ENCODE data around the gene KIF26A.

KIF26A gene

DNA sequence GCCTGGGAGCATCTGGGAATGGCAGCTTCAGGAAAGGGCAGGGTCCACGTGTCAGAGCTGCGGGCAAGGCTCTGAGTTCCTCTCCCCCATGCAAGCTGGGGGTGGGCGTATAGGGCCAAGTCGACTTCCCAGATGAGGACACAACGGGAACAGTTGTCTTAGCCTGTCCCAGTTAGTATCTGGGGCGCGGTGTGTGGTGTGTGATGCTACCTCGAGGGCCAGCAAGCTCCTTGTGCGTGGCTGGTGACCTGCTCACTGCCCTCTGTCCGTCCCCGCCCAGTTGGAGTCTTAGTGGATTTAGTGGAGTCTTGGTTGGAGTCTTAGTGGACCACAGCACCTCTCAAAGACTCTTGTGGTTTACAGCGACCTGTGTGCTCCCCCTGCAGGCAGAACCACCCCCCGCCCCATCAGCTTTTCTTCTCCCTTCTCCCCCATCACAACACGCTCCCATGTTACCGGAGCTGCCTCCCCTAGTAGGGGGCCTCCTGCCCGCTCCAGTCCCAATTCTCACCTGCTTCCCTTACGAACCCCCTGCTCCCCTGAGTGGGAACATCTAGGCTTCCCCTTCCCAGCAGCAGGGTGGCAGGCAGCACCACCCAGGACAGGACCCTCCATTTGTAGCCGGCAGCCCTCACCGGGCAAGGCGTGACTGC lies 44.2 kb upstream of the KIF26A start:
- no peak overlapping the region for H3K27ac ChIP-seq (ENCODE audit: insufficient read depth in 1 of 2, low read depth in 1 of 2, low read length in 2 of 2, poor library complexity in 1 of 2, severe bottlenecking in 2 of 2)
- no peaks in the 10 kb centered on the region for H3K36me3 ChIP-seq (ENCODE audit: control insufficient read depth in 4 of 4, insufficient read depth in 4 of 4, low read length in 3 of 4)
- H3K4me3 ChIP-seq (ENCODE audit: control insufficient read depth in 1 of 7, extremely low read depth in 1 of 7, insufficient read depth in 4 of 7, low read depth in 2 of 7, low read length in 6 of 7) = no peak overlapping the region
- H3K27me3 ChIP-seq (replicated peaks in 2 of 5; ENCODE audit: control insufficient read depth in 4 of 5, insufficient read depth in 5 of 5, low read length in 4 of 5) = no peaks in the 10 kb centered on the region
- ChIA-PET CTCF (interaction anchor here (0.8 to 2.3 kb wide), 12 partner anchors 9 to 471 kb away, joined by 3 to 21 read pairs (median 3); partner anchors contain the start of gene ASPG), POLR2A (interaction anchor here (0.6 kb wide), 1 partner anchor 552 kb away, joined by 3 read pairs; no protein-coding TSS in a partner anchor)
- WGBS (ENCODE audit: insufficient coverage) = 54% methylated on average over 16 of the region's 20 CpGs
- no peaks in the 10 kb centered on the region for H3K9me3 ChIP-seq (ENCODE audit: control extremely low read depth in 1 of 5, control insufficient read depth in 4 of 5, insufficient read depth in 2 of 5, low read depth in 1 of 5, low read length in 4 of 5)
- DNase-seq = no peak
- peaks cover 0 to 5% (median 1%) of the 10 kb centered on the region in 4 experiments for H3K4me1 ChIP-seq (ENCODE audit: control extremely low read depth in 1 of 4, control insufficient read depth in 4 of 4, insufficient read depth in 4 of 4, low read length in 3 of 4)

DNA sequence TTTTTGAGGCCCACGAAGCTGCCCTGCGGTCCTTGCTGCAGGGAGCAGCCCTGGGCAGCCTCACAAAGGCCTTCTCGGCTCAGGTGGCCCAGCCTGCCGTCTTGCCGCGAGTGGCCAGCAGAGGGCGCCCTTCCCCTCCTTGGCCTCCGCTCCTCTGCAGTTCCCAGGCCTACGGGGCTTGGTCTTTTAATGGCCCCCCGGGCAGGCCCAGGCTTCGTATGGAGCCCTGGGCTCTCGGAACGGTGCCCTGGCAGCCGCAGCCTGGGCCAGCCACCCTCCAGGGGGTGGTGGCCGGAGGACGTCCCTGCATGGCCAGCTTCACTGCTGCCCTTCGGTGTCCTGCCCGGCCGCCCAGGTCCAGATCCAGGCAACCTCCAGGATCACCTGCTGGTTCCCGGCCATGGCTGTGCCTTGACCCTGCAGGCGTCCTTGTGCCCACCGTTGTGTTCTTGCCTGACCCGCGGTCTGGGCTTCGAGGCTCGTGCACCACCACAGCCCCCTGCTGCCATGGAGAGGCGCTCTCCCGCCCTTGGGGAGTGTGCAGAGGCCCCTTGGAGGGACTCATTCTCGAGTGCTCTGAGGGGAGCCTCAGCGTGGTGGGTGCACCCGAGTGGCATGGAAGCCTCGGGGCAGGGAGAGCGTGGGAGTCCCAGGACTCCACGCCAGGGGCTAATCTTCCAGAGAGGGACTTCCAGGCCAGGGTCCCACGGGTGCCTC lies 43.5 kb upstream of the KIF26A start:
- no peak overlapping the region for H3K27ac ChIP-seq (ENCODE audit: insufficient read depth in 1 of 2, low read depth in 1 of 2, low read length in 2 of 2, poor library complexity in 1 of 2, severe bottlenecking in 2 of 2)
- no peaks in the 10 kb centered on the region for H3K9me3 ChIP-seq (ENCODE audit: control extremely low read depth in 1 of 5, control insufficient read depth in 4 of 5, insufficient read depth in 2 of 5, low read depth in 1 of 5, low read length in 4 of 5)
- H3K36me3 ChIP-seq (ENCODE audit: control insufficient read depth in 4 of 4, insufficient read depth in 4 of 4, low read length in 3 of 4) = no peaks in the 10 kb centered on the region
- 50% methylated on average over 35 of the region's 35 CpGs for WGBS (ENCODE audit: insufficient coverage)
- CTCF ChIA-PET = interaction anchor here (0.9 to 2.3 kb wide), 7 partner anchors 9 to 470 kb away, joined by 3 to 21 read pairs (median 3); partner anchors contain the start of gene ASPG
- POLR2A ChIA-PET = interaction anchor here (0.6 kb wide), 1 partner anchor 552 kb away, joined by 3 read pairs; no protein-coding TSS in a partner anchor
- no peaks in the 10 kb centered on the region for H3K27me3 ChIP-seq (replicated peaks in 2 of 5; ENCODE audit: control insufficient read depth in 4 of 5, insufficient read depth in 5 of 5, low read length in 4 of 5)
- H3K4me1 ChIP-seq (ENCODE audit: control extremely low read depth in 1 of 4, control insufficient read depth in 4 of 4, insufficient read depth in 4 of 4, low read length in 3 of 4) = peaks cover 0 to 5% (median 1%) of the 10 kb centered on the region in 4 experiments
- H3K4me3 ChIP-seq (ENCODE audit: control insufficient read depth in 1 of 7, extremely low read depth in 1 of 7, insufficient read depth in 4 of 7, low read depth in 2 of 7, low read length in 6 of 7) = no peak overlapping the region
- DNase-seq = peak; percentile 55 to 78 (median 71)

DNA sequence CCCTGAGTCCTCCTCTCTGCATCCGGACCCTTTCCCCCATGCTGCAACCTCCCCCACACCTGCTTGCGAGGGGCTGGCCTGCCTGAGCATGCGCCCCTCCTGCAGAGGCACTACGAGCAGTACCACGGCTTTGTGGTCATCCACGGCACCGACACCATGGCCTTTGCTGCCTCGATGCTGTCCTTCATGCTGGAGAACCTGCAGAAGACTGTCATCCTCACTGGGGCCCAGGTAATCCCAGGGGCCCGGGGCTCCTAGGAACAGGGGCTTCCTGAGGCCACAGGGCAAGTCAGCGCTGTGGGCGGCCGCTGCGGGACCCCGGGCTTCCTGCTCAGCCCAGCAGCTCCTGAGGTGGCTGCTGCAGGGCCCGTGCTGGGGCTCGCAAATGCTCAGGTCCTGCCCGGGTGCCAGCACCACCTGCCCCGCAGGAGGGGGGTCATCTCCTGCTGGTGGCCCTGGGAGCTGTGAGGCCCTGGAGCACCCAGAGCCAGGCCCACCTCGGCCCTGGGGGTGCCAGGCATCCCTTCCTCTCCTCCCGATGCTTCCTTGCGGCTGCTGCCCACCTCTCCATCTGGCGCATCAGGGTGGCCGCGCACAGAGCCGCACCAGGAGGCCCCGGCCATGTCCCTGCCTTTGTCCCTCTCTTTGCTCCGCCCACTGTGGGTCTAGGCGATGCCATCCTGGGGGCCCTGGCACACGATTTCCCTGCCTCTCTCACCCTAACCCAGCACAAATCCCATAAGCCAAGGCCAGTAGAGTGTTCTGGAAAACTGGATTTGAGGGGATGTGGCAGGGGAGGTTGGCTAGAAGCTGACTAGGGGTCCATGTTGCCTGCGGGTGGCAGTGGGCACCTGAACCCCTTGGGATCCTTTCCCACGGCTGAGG lies 42.7 kb upstream of the KIF26A start:
- Histone ChIP-seq H3K4me1 (ENCODE audit: control extremely low read depth in 1 of 4, control insufficient read depth in 4 of 4, insufficient read depth in 4 of 4, low read length in 3 of 4) (peaks cover 0 to 5% (median 1%) of the 10 kb centered on the region in 4 experiments), H3K4me3 (ENCODE audit: control insufficient read depth in 1 of 7, extremely low read depth in 1 of 7, insufficient read depth in 4 of 7, low read depth in 2 of 7, low read length in 6 of 7) (no peak overlapping the region), H3K36me3 (ENCODE audit: control insufficient read depth in 4 of 4, insufficient read depth in 4 of 4, low read length in 3 of 4) (no peaks in the 10 kb centered on the region), H3K27me3 (replicated peaks in 2 of 5; ENCODE audit: control insufficient read depth in 4 of 5, insufficient read depth in 5 of 5, low read length in 4 of 5) (no peaks in the 10 kb centered on the region), H3K27ac (ENCODE audit: insufficient read depth in 1 of 2, low read depth in 1 of 2, low read length in 2 of 2, poor library complexity in 1 of 2, severe bottlenecking in 2 of 2) (no peak overlapping the region), H3K9me3 (ENCODE audit: control extremely low read depth in 1 of 5, control insufficient read depth in 4 of 5, insufficient read depth in 2 of 5, low read depth in 1 of 5, low read length in 4 of 5) (no peaks in the 10 kb centered on the region)
- POLR2A ChIA-PET = interaction anchor here (0.6 kb wide), 1 partner anchor 33 kb away, joined by 3 read pairs; no protein-coding TSS in a partner anchor
- CTCF ChIA-PET = interaction anchor here (1.0 to 1.2 kb wide), 3 partner anchors 18 to 469 kb away, joined by 3 to 4 read pairs (median 3); no protein-coding TSS in a partner anchor
- DNase-seq = no peak
- WGBS (ENCODE audit: insufficient coverage) = 94% methylated on average over 29 of the region's 31 CpGs

DNA sequence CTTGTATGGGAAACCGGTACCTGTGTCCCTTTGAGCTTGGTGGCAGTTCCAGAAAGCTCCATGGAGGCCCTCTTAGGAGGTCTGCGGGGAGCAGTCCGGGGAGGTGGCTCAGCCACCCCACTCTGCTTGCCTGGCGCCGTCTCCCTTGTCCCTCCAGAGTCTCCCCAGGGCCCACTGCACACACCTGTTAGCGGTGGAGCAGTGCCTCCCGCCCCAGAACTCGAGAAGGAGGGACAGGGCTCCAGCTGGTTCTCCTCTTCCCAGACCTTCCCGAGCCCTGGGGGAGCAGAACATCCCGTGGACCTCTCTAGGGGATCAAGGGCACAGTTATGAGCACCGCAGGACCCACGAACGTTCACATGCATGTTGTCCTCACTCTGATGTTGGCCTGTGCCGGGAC lies 42.1 kb upstream of the KIF26A start:
- Histone ChIP-seq H3K4me1 (ENCODE audit: control extremely low read depth in 1 of 4, control insufficient read depth in 4 of 4, insufficient read depth in 4 of 4, low read length in 3 of 4) (peaks cover 0 to 5% (median 1%) of the 10 kb centered on the region in 4 experiments), H3K4me3 (ENCODE audit: control insufficient read depth in 1 of 7, extremely low read depth in 1 of 7, insufficient read depth in 4 of 7, low read depth in 2 of 7, low read length in 6 of 7) (no peak overlapping the region), H3K36me3 (ENCODE audit: control insufficient read depth in 4 of 4, insufficient read depth in 4 of 4, low read length in 3 of 4) (no peaks in the 10 kb centered on the region), H3K27me3 (replicated peaks in 2 of 5; ENCODE audit: control insufficient read depth in 4 of 5, insufficient read depth in 5 of 5, low read length in 4 of 5) (no peaks in the 10 kb centered on the region), H3K9me3 (ENCODE audit: control extremely low read depth in 1 of 5, control insufficient read depth in 4 of 5, insufficient read depth in 2 of 5, low read depth in 1 of 5, low read length in 4 of 5) (no peaks in the 10 kb centered on the region), H3K27ac (ENCODE audit: insufficient read depth in 1 of 2, low read depth in 1 of 2, low read length in 2 of 2, poor library complexity in 1 of 2, severe bottlenecking in 2 of 2) (no peak overlapping the region)
- ChIA-PET POLR2A (interaction anchor here (0.6 kb wide), 1 partner anchor 32 kb away, joined by 3 read pairs; no protein-coding TSS in a partner anchor), CTCF (interaction anchor here (1.0 to 1.2 kb wide), 3 partner anchors 18 to 468 kb away, joined by 3 to 4 read pairs (median 3); no protein-coding TSS in a partner anchor)
- no peak for DNase-seq
- WGBS (ENCODE audit: insufficient coverage) = 98% methylated on average over 14 of the region's 14 CpGs

DNA sequence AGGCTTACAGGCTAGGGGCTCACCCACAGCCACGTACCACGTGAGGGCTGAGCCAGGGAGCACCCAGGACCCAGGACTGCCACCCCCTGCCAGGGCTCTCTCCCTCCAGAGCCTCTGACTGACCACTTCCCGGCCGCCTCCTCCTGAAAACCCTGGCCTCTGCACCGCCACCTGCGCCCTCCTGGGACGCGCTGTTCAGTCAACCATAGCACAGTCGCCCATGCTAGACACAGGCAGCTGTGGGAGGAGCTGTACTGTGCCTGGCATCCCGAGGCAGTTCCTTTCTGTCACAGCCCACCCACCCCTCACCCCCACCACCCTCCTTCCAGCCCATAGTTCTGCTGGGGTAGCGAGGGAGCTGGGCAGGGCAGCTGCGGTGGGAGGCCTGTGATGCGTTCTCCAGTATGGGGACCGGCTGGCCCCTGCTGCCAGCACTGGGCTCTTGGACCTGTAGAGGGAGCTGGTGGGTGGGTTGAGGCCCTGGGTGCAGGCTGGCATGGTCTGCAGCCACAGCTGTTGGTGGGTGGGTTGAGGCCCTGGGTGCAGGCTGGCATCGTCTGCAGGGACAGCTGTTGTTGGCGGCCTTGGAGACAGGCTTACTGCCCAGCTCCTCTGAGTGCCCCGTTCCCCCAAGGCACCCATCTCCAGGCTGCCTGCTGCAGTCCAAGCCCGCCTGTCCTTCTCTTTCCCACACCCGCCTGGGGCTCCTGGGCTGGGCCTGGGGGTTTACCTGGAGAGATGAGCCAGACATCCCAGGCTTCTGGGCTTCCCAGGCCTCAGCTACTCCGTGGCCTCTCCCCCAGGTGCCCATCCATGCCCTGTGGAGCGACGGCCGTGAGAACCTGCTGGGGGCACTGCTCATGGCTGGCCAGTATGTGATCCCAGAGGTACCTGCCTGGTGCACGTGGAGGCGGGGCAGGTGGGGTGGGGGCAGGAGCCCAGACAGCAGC lies 41.4 kb upstream of the KIF26A start:
- H3K27me3 ChIP-seq (replicated peaks in 2 of 5; ENCODE audit: control insufficient read depth in 4 of 5, insufficient read depth in 5 of 5, low read length in 4 of 5) = no peaks in the 10 kb centered on the region
- ChIA-PET CTCF (interaction anchor here (0.9 to 1.5 kb wide), 6 partner anchors 8 to 468 kb away, joined by 3 to 5 read pairs (median 4); no protein-coding TSS in a partner anchor), POLR2A (interaction anchor here (0.6 kb wide), 1 partner anchor 32 kb away, joined by 3 read pairs; no protein-coding TSS in a partner anchor)
- no peak for DNase-seq
- no peaks in the 10 kb centered on the region for H3K9me3 ChIP-seq (ENCODE audit: control extremely low read depth in 1 of 5, control insufficient read depth in 4 of 5, insufficient read depth in 2 of 5, low read depth in 1 of 5, low read length in 4 of 5)
- no peak overlapping the region for H3K27ac ChIP-seq (ENCODE audit: insufficient read depth in 1 of 2, low read depth in 1 of 2, low read length in 2 of 2, poor library complexity in 1 of 2, severe bottlenecking in 2 of 2)
- peaks cover 0 to 5% (median 1%) of the 10 kb centered on the region in 4 experiments for H3K4me1 ChIP-seq (ENCODE audit: control extremely low read depth in 1 of 4, control insufficient read depth in 4 of 4, insufficient read depth in 4 of 4, low read length in 3 of 4)
- no peak overlapping the region for H3K4me3 ChIP-seq (ENCODE audit: control insufficient read depth in 1 of 7, extremely low read depth in 1 of 7, insufficient read depth in 4 of 7, low read depth in 2 of 7, low read length in 6 of 7)
- H3K36me3 ChIP-seq (ENCODE audit: control insufficient read depth in 4 of 4, insufficient read depth in 4 of 4, low read length in 3 of 4) = no peaks in the 10 kb centered on the region
- 82% methylated on average over 13 of the region's 25 CpGs for WGBS (ENCODE audit: insufficient coverage)
